GM12892 (cell line): ENCODE measurements around the gene TM4SF20.

Source experiments
- POLR2A ChIP-seq: IDR thresholded peaks from 2 replicates; pipeline ENCODE4 v1.6.1; 2011; ENCODE audit warnings: low read depth, low read length, control low read depth
- TAF1 ChIP-seq: IDR thresholded peaks from 2 replicates; pipeline ENCODE4 v1.6.1; 2011; ENCODE audit warnings: low read depth, mild to moderate bottlenecking, control low read depth, low read length, borderline replicate concordance

GRCh38 chr2:227394401-227394800 is 15.3 kb upstream of the TM4SF20 start:
- TF ChIP-seq TAF1 (no peak), POLR2A (no peak)
